HepG2 (cell line): ENCODE results near the gene EPHA2. TPM values are rescaled to one million over a fixed set of nuclear protein-coding genes. Genes with fewer than 3 reads are reported as not detected.

Experiments
- CREM ChIP-seq, 2 experiments: sonication (generic) in 1 of 2; formaldehyde crosslinking in 1 of 2; IDR thresholded peaks; 2 replicates each; pipeline versions ENCODE4 v1.4.0 to v1.6.1; 2016 to 2020; ENCODE audit warnings: antibody characterized with exemption in 1 of 2, mild to moderate bottlenecking in 1 of 2, missing genetic modification reagents in 1 of 2
- ELF3 ChIP-seq: IDR thresholded peaks from 2 replicates; pipeline ENCODE4 v1.6.1; 2016; ENCODE audit warnings: missing genetic modification reagents, missing compliant biosample characterization
- FOSL2 ChIP-seq: sonication (generic); formaldehyde crosslinking; IDR thresholded peaks from 2 replicates; pipeline ENCODE4 v1.4.0; 2020; ENCODE audit warnings: missing genetic modification reagents
- HNRNPL ChIP-seq: fragments of 200-400 bp; formaldehyde crosslinking; IDR thresholded peaks from 2 replicates; pipeline ENCODE4 v1.6.1; 2017; ENCODE audit warnings: mild to moderate bottlenecking, low read depth, low read length
- HNRNPLL ChIP-seq: fragments of 200-400 bp; formaldehyde crosslinking; IDR thresholded peaks from 2 replicates; pipeline ENCODE4 v1.6.1; 2017; ENCODE audit warnings: mild to moderate bottlenecking, low read depth, low read length; ENCODE audit not compliant: poor library complexity, severe bottlenecking
- HOMEZ ChIP-seq: IDR thresholded peaks from 2 replicates; pipeline ENCODE4 v1.6.1; 2016; ENCODE audit warnings: low read depth
- SPEN ChIP-seq: sonication (generic); formaldehyde crosslinking; IDR thresholded peaks from 2 replicates; pipeline ENCODE4 v1.5.1; 2020; ENCODE audit warnings: low read depth, mild to moderate bottlenecking, missing genetic modification reagents
- TAF1 ChIP-seq: sonication (generic); formaldehyde crosslinking; IDR thresholded peaks from 2 replicates; pipeline ENCODE4 v1.4.0; 2020; ENCODE audit warnings: missing genetic modification reagents
- TCF7 ChIP-seq: sonication (generic); IDR thresholded peaks from 2 replicates; pipeline ENCODE4 v1.6.1; 2016; ENCODE audit warnings: antibody characterized with exemption, low read depth
- ZBTB33 ChIP-seq: sonication (generic); formaldehyde crosslinking; IDR thresholded peaks from 2 replicates; pipeline ENCODE4 v1.4.0; 2020; ENCODE audit warnings: missing genetic modification reagents
- ZNF256 ChIP-seq: sonication (generic); formaldehyde crosslinking; conservative IDR thresholded peaks from 2 replicates; pipeline ENCODE4 v1.4.0; 2020; ENCODE audit warnings: missing genetic modification reagents
- ZNF501 ChIP-seq: sonication (generic); formaldehyde crosslinking; IDR thresholded peaks from 2 replicates; pipeline ENCODE4 v1.5.1; 2020; ENCODE audit warnings: mild to moderate bottlenecking, moderate library complexity, missing genetic modification reagents
- ZNF558 ChIP-seq: sonication (generic); formaldehyde crosslinking; IDR thresholded peaks from 2 replicates; pipeline ENCODE4 v1.9.0; 2022; ENCODE audit warnings: mild to moderate bottlenecking, missing genetic modification reagents, borderline replicate concordance
- ZNF616 ChIP-seq: sonication (generic); formaldehyde crosslinking; IDR thresholded peaks from 2 replicates; pipeline ENCODE4 v1.5.0; 2020; ENCODE audit warnings: low read depth, mild to moderate bottlenecking, missing genetic modification reagents
- ZNF703 ChIP-seq: sonication (generic); formaldehyde crosslinking; IDR thresholded peaks from 2 replicates; pipeline ENCODE4 v1.5.1; 2020; ENCODE audit warnings: missing genetic modification reagents, mild to moderate bottlenecking, moderate library complexity, borderline replicate concordance
- ZNF839 ChIP-seq: sonication (generic); formaldehyde crosslinking; IDR thresholded peaks from 2 replicates; pipeline ENCODE4 v1.4.0; 2020; ENCODE audit warnings: missing genetic modification reagents, mild to moderate bottlenecking, borderline replicate concordance
- polyA plus RNA-seq, 8 experiments: library from polyadenylated mRNA; depleted of rRNA in 3 of 8; stranded (reverse) in 7 of 8; unstranded in 1 of 8; fragments of >200 nt; fragmentation: Illumina TruSeq in 4 of 8; extraction: Trizol in 4 of 8; gene quantifications; 2 replicates each; pipeline versions ENCODE4 v1.2.1 to v1.2.3, GENCODE V29; 2011 to 2016; ENCODE audit warnings: low read depth in 4 of 8, missing spikeins in 1 of 8, mixed read lengths in 1 of 8; ENCODE audit not compliant: insufficient read depth in 1 of 8
- total RNA-seq, 5 experiments: library from RNA; depleted of rRNA; stranded (reverse); fragments of >200 nt; fragmentation: Illumina TruSeq; extraction: Trizol; gene quantifications; 2 replicates each; pipeline ENCODE4 v1.2.3, GENCODE V29; 2016; ENCODE audit warnings: low read depth in 1 of 5
- TF ChIP-seq, protein P1 (sequence below): sonication (generic); formaldehyde crosslinking; IDR thresholded peaks from 2 replicates; pipeline ENCODE4 v1.5.1; 2020; ENCODE audit warnings: mild to moderate bottlenecking, moderate library complexity, missing genetic modification reagents
- TF ChIP-seq, protein P2 (sequence below): sonication (generic); formaldehyde crosslinking; IDR thresholded peaks from 2 replicates; pipeline ENCODE4 v1.4.0; 2020; ENCODE audit warnings: mild to moderate bottlenecking, missing genetic modification reagents, borderline replicate concordance

EPHA2 gene
- total and polyA plus RNA-seq, 2 of the 13 experiments (the other 11 are each of a cell fraction or from before 2014, with no cell fraction given), result 33.6 to 53.6 TPM

- TF ChIP-seq ZBTB33 (CRISPR knock-in tag) (no peak), TAF1 (CRISPR knock-in tag) (peak; percentile 22; the same call in 1 of the 2 replicates), ZNF256 (CRISPR knock-in tag) (no peak), ZNF839 (no peak), SPEN (CRISPR knock-in tag) (no peak), HOMEZ (CRISPR knock-in tag) (no peak), FOSL2 (CRISPR knock-in tag) (0 out of 2 replicates have a peak, but pooled peaks have one; percentile 9), HNRNPLL (no peak), ELF3 (CRISPR knock-in tag) (no peak), ZNF501 (CRISPR knock-in tag) (peak; percentile 48; the same call in 1 of the 2 replicates), ZNF558 (CRISPR knock-in tag) (0 out of 2 replicates have a peak, but pooled peaks have one; percentile 70), HNRNPL (0 out of 2 replicates have a peak, but pooled peaks have one; percentile 51), CREM (IDR thresholded peaks at IDR 0.05) (no peak), CREM (CRISPR knock-in tag; IDR thresholded peaks at IDR 0.05) (no peak), ZNF616 (no peak), ZNF703 (CRISPR knock-in tag) (no peak), TCF7 (peak; percentile 26; the same call in 1 of the 2 replicates)
- TF ChIP-seq, protein P1, sequence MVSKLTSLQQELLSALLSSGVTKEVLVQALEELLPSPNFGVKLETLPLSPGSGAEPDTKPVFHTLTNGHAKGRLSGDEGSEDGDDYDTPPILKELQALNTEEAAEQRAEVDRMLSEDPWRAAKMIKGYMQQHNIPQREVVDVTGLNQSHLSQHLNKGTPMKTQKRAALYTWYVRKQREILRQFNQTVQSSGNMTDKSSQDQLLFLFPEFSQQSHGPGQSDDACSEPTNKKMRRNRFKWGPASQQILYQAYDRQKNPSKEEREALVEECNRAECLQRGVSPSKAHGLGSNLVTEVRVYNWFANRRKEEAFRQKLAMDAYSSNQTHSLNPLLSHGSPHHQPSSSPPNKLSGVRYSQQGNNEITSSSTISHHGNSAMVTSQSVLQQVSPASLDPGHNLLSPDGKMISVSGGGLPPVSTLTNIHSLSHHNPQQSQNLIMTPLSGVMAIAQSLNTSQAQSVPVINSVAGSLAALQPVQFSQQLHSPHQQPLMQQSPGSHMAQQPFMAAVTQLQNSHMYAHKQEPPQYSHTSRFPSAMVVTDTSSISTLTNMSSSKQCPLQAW, result peak; percentile 65; the same call in 1 of the 2 replicates
- TF ChIP-seq, protein P2, sequence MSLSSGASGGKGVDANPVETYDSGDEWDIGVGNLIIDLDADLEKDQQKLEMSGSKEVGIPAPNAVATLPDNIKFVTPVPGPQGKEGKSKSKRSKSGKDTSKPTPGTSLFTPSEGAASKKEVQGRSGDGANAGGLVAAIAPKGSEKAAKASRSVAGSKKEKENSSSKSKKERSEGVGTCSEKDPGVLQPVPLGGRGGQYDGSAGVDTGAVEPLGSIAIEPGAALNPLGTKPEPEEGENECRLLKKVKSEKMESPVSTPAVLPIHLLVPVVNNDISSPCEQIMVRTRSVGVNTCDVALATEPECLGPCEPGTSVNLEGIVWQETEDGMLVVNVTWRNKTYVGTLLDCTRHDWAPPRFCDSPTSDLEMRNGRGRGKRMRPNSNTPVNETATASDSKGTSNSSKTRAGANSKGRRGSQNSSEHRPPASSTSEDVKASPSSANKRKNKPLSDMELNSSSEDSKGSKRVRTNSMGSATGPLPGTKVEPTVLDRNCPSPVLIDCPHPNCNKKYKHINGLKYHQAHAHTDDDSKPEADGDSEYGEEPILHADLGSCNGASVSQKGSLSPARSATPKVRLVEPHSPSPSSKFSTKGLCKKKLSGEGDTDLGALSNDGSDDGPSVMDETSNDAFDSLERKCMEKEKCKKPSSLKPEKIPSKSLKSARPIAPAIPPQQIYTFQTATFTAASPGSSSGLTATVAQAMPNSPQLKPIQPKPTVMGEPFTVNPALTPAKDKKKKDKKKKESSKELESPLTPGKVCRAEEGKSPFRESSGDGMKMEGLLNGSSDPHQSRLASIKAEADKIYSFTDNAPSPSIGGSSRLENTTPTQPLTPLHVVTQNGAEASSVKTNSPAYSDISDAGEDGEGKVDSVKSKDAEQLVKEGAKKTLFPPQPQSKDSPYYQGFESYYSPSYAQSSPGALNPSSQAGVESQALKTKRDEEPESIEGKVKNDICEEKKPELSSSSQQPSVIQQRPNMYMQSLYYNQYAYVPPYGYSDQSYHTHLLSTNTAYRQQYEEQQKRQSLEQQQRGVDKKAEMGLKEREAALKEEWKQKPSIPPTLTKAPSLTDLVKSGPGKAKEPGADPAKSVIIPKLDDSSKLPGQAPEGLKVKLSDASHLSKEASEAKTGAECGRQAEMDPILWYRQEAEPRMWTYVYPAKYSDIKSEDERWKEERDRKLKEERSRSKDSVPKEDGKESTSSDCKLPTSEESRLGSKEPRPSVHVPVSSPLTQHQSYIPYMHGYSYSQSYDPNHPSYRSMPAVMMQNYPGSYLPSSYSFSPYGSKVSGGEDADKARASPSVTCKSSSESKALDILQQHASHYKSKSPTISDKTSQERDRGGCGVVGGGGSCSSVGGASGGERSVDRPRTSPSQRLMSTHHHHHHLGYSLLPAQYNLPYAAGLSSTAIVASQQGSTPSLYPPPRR (CRISPR knock-in tag), result no peak
Measured at GRCh38 chr1:16153096-16153998, 2.5 kb downstream of the EPHA2 start (continued).
